K562 (cell line): ENCODE results near the gene HNRNPF. TPM values are rescaled to one million over a fixed set of nuclear protein-coding genes. Genes with fewer than 3 reads are reported as not detected.

Experiments
- ATAC-seq: fragments of 200-7000 bp; cut with Tn5 transposase; 3 replicates; pipeline ENCODE4 v1.9.1; 2020; ENCODE audit warnings: moderate library complexity
- BruUV-seq: library from RNA; stranded (reverse); fragments of 400-500 nt; replicated peaks from 2 replicates; lab custom pipeline; 2021; lab: Mats Ljungman, UMichigan
- CTCF ChIA-PET: fragments of 300-600 bp; formaldehyde crosslinking; extraction: SDS; loops from one replicate; lab custom pipeline; 2021; ENCODE audit warnings: low intra/inter-chr PET ratio; lab: Yijun Ruan, JAX
- POLR2A ChIA-PET: fragments of 300-600, 350-650 bp; sonication (Branson Sonifier 250); formaldehyde crosslinking; extraction: SDS; loops from one replicate; lab custom pipeline; 2021; ENCODE audit warnings: antibody characterized with exemption, inconsistent platforms; lab: Yijun Ruan, JAX
- DNase-seq, 4 experiments: peaks; one replicate each; pipeline versions ENCODE4 v3.0.0 to v3.0.0-alpha.2; 2011 to 2018; ENCODE audit warnings: low spot score in 3 of 4, mixed read lengths in 3 of 4; ENCODE audit errors: extremely low read depth in 1 of 4
- FAIRE-seq: peaks from 2 replicates; lab custom pipeline; 2011; peaks lifted over from hg19 to GRCh38; lab: Jason Lieb, UNC
- H2AFZ ChIP-seq: 2 replicates; pipeline ENCODE4 v1.6.0; 2011; ENCODE audit warnings: low read depth, low read length, control low read depth, inconsistent platforms
- H3K27ac ChIP-seq: fragments of 200-600 bp; 3 replicates; pipeline ENCODE4 v1.8.0; 2011; ENCODE audit warnings: low read depth, mild to moderate bottlenecking, control low read depth, inconsistent platforms, low read length, moderate library complexity, mixed read lengths; ENCODE audit errors: extremely low read depth
- H3K27me3 ChIP-seq, 2 experiments: fragments of 300-600 bp in 1 of 2; 2 replicates in 1 of 2; 3 replicates in 1 of 2; pipeline versions ENCODE4 v1.6.0 to v1.8.0; 2011; ENCODE audit warnings: inconsistent platforms in 2 of 2, low read length in 2 of 2, mild to moderate bottlenecking in 1 of 2, mixed read lengths in 1 of 2, moderate library complexity in 1 of 2; ENCODE audit not compliant: control insufficient read depth in 2 of 2, insufficient read depth in 2 of 2
- H3K36me3 ChIP-seq: fragments of 300-600 bp; 3 replicates; pipeline ENCODE4 v1.8.0; 2011; ENCODE audit warnings: mild to moderate bottlenecking, low read length, inconsistent platforms; ENCODE audit not compliant: control insufficient read depth, insufficient read depth
- H3K4me1 ChIP-seq, 2 experiments: fragments of 200-600 bp in 1 of 2; replicated peaks in 1 of 2; 2 replicates in 1 of 2; 3 replicates in 1 of 2; pipeline versions ENCODE4 v1.5.1 to v1.8.0; 2011; ENCODE audit warnings: inconsistent platforms in 2 of 2, low read length in 2 of 2, mild to moderate bottlenecking in 1 of 2, mixed read lengths in 1 of 2, moderate library complexity in 1 of 2; ENCODE audit not compliant: control insufficient read depth in 2 of 2, insufficient read depth in 2 of 2
- H3K4me2 ChIP-seq: 2 replicates; pipeline ENCODE4 v1.6.1; 2011; ENCODE audit warnings: low read length, control low read depth, inconsistent platforms, mixed read lengths; ENCODE audit not compliant: insufficient read depth
- H3K4me3 ChIP-seq: fragments of 200-600 bp; sonication (generic), shearing (Covaris generic); 2 replicates; pipeline ENCODE4 v1.5.1; 2016; ENCODE audit warnings: control low read depth, inconsistent platforms
- H3K79me2 ChIP-seq: fragments of 200-600 bp; 3 replicates; pipeline ENCODE4 v1.8.0; 2011; ENCODE audit warnings: low read length, inconsistent platforms; ENCODE audit not compliant: control insufficient read depth, insufficient read depth
- H3K9ac ChIP-seq, 2 experiments: 2 replicates each; pipeline versions ENCODE4 v1.6.0 to v1.6.1; 2011; ENCODE audit warnings: low read depth in 2 of 2, low read length in 2 of 2, control low read depth in 1 of 2, inconsistent platforms in 1 of 2, mild to moderate bottlenecking in 1 of 2, mixed read lengths in 1 of 2; ENCODE audit not compliant: insufficient read depth in 1 of 2
- H3K9me1 ChIP-seq: one replicate; pipeline ENCODE4 v1.6.0; 2011; ENCODE audit warnings: inconsistent platforms, mild to moderate bottlenecking, low read length, moderate library complexity; ENCODE audit not compliant: control insufficient read depth, insufficient read depth
- H3K9me3 ChIP-seq: replicated peaks from 2 replicates; pipeline ENCODE4 v1.5.1; 2011; ENCODE audit warnings: low read depth, low read length, inconsistent platforms; ENCODE audit not compliant: control insufficient read depth, insufficient read depth
- H4K20me1 ChIP-seq: replicated peaks from 2 replicates; pipeline ENCODE4 v1.6.1; 2011; ENCODE audit warnings: low read length, inconsistent platforms, mixed read lengths; ENCODE audit not compliant: control insufficient read depth, insufficient read depth
- C11orf30 ChIP-seq: fragments of 450-650 bp; IDR thresholded peaks from 2 replicates; pipeline ENCODE4 v1.6.1; 2016; ENCODE audit warnings: low read depth, mild to moderate bottlenecking
- CCNT2 ChIP-seq: IDR thresholded peaks from 2 replicates; pipeline ENCODE4 v1.6.1; 2011; ENCODE audit warnings: borderline replicate concordance, low read depth, mild to moderate bottlenecking, moderate library complexity, mixed read lengths, low read length; ENCODE audit not compliant: insufficient read length; ENCODE audit errors: extremely low read depth
- DDX20 ChIP-seq: fragments of 450-650 bp; IDR thresholded peaks from 2 replicates; pipeline ENCODE4 v1.6.1; 2016; ENCODE audit warnings: missing genetic modification characterization, low read depth, mild to moderate bottlenecking, missing compliant biosample characterization, moderate library complexity
- FOXK1 ChIP-seq: sonication (generic); formaldehyde crosslinking; IDR thresholded peaks from 2 replicates; pipeline ENCODE4 v1.8.0; 2022; ENCODE audit warnings: missing genetic modification reagents, mild to moderate bottlenecking, borderline replicate concordance
- FOXK2 ChIP-seq, 2 experiments: fragments of 450-650 bp; IDR thresholded peaks in 1 of 2; conservative IDR thresholded peaks in 1 of 2; 2 replicates each; pipeline ENCODE4 v1.6.1; 2016; ENCODE audit warnings: low read depth in 2 of 2, mild to moderate bottlenecking in 1 of 2
- NCOA6 ChIP-seq: fragments of 450-650 bp; IDR thresholded peaks from 2 replicates; pipeline ENCODE4 v1.6.1; 2017; ENCODE audit warnings: mild to moderate bottlenecking
- NELFE ChIP-seq: IDR thresholded peaks from 2 replicates; pipeline ENCODE4 v1.6.1; 2011; ENCODE audit warnings: mild to moderate bottlenecking; ENCODE audit not compliant: insufficient read depth, insufficient read length
- PTBP1 ChIP-seq: fragments of 200-400 bp; formaldehyde crosslinking; IDR thresholded peaks from 2 replicates; pipeline ENCODE4 v1.6.1; 2017; ENCODE audit warnings: low read depth, low read length
- PYGO2 ChIP-seq: fragments of 450-650 bp; IDR thresholded peaks from 2 replicates; pipeline ENCODE4 v1.6.1; 2016; ENCODE audit warnings: mild to moderate bottlenecking, missing genetic modification characterization, moderate library complexity, missing compliant biosample characterization
- THRAP3 ChIP-seq: fragments of 450-650 bp; IDR thresholded peaks from 2 replicates; pipeline ENCODE4 v1.6.1; 2016; ENCODE audit warnings: mild to moderate bottlenecking, inconsistent platforms, borderline replicate concordance
- ZC3H11A ChIP-seq: IDR thresholded peaks from 2 replicates; pipeline ENCODE4 v1.6.1; 2012; ENCODE audit warnings: low read depth, low read length, improper control_type of control experiment
- ZNF436 ChIP-seq: fragments of 250-450, 450-650 bp; sonication (Bioruptor Pico); formaldehyde crosslinking; IDR thresholded peaks from 2 replicates; pipeline ENCODE4 v1.7.0; 2020; ENCODE audit warnings: mild to moderate bottlenecking
- ZNF668 ChIP-seq: fragments of 250-450 bp; sonication (Bioruptor Pico); IDR thresholded peaks from 2 replicates; pipeline ENCODE4 v1.8.0; 2022; ENCODE audit warnings: mild to moderate bottlenecking, inconsistent platforms
- WGBS: fragments of 100-300 bp; shearing (Covaris generic); methylation state at CpG from one replicate; pipeline ENCODE4 v1.1.6; 2016; ENCODE audit warnings: low coverage, mixed read lengths; ENCODE audit not compliant: insufficient coverage; ENCODE audit errors: missing lambda C conversion rate; 5-methylcytosine and 5-hydroxymethylcytosine counted together
- in situ Hi-C: fragments of 300-500 bp; cut with MboI; formaldehyde crosslinking; loops from 4 replicates; pipeline ENCODE4 v1.15.0; 2018; ENCODE audit warnings: inconsistent platforms, mixed read lengths
- intact Hi-C: fragments of 100-400 bp; cut with micrococcal nuclease; formaldehyde crosslinking; loops from 2 replicates; pipeline ENCODE4 v1.14.2; 2022
- polyA plus RNA-seq, 8 experiments: library from polyadenylated mRNA; depleted of rRNA in 4 of 8; stranded (reverse) in 5 of 8; unstranded in 3 of 8; fragments of >200 nt; fragmentation: Nextera tagmentation in 2 of 8; fragmentation: Illumina TruSeq in 1 of 8; extraction: Ambion mirVana in 2 of 8; extraction: Trizol in 1 of 8; gene quantifications; 2 replicates each; pipeline versions ENCODE4 v1.2.1 to v1.2.3, GENCODE V29; 2011 to 2014; ENCODE audit warnings: inconsistent platforms in 1 of 8, missing spikeins in 1 of 8
- total RNA-seq, 7 experiments: library from RNA; depleted of rRNA in 6 of 7; stranded (reverse); fragments of >200 nt in 6 of 7; fragmentation: Illumina TruSeq in 2 of 7; extraction: Trizol in 2 of 7; gene quantifications; 2 replicates each; pipeline versions ENCODE4 v1.2.1 to v1.2.3, GENCODE V29; 2011 to 2021; ENCODE audit warnings: low replicate concordance in 1 of 7
- TF ChIP-seq, protein P1 (sequence below): fragments of 250-450 bp; sonication (Bioruptor Pico); IDR thresholded peaks from 2 replicates; pipeline ENCODE4 v1.8.0; 2022; ENCODE audit warnings: inconsistent platforms

The HNRNPF gene
- total and polyA plus RNA-seq, 9 of the 15 experiments (the other 6 are each of a cell fraction or from before 2014, with no cell fraction given) = 192 to 489 (median 416) TPM

DNA sequence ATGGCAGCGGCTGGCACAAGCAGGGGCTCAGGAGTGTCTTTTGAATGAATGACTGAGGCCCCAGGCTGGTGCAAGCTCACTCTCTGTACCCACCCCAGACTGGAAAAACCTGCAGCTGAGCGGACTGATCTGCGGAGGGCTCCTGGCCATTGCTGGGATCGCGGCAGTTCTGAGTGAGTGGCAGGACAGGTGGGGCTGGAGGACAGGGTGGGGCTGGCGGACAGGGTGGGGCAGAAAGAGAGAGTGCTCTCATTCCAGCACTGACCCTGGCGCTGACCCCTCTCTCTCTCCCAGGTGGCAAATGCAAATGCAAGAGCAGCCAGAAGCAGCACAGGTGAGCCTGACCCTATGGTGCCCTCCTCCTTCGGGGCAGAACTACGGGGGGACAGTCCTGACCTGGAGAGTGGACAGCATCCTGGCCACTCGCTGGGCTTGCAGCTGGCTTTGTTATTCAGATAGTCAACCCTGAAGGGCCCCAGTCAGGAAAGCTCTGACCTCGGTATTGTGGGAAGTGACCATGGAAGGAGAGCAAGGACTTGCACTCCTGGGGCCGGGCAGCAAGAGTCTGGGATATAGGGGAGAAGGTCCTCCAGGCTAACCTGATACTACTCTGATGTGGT lies 33.5 kb downstream of the HNRNPF start:
- H3K9me3 ChIP-seq = no peaks in the 10 kb centered on the region
- TF ChIP-seq ZC3H11A = no peak
- no peak for TF ChIP-seq NELFE
- peaks cover 0 to 15% of the 10 kb centered on the region in 2 experiments; a peak in 2 of 5 replicates for H3K27me3 ChIP-seq
- no peak overlapping the region for H3K4me3 ChIP-seq
- H3K36me3 ChIP-seq = no peaks in the 10 kb centered on the region
- ATAC-seq (no peak), DNase-seq (no peak), FAIRE-seq (no peak)
- intact Hi-C loops (no loop called here), in situ Hi-C loops (no loop called here)
- no TSS peak for BruUV-seq
- no peaks in the 10 kb centered on the region for H3K9me1 ChIP-seq
- no peak overlapping the region for H2AFZ ChIP-seq
- no peaks in the 10 kb centered on the region for H3K79me2 ChIP-seq
- WGBS = 27% methylated on average over 12 of the region's 12 CpGs
- no peaks in the 10 kb centered on the region for H4K20me1 ChIP-seq
- peaks cover 8 to 29% of the 10 kb centered on the region in 2 experiments; a peak in 4 of 5 replicates for H3K4me1 ChIP-seq
- ChIA-PET CTCF (no interaction called here), POLR2A (interaction anchor here (2.7 kb wide), 1 partner anchor 9 kb away, joined by 14 read pairs; no protein-coding TSS in a partner anchor)
- H3K4me2 ChIP-seq = no peak overlapping the region
- H3K27ac ChIP-seq = no peak overlapping the region
- H3K9ac ChIP-seq = peak overlapping the region in 1 of 2 experiments; percentile 43; a peak in 2 of 4 replicates

DNA sequence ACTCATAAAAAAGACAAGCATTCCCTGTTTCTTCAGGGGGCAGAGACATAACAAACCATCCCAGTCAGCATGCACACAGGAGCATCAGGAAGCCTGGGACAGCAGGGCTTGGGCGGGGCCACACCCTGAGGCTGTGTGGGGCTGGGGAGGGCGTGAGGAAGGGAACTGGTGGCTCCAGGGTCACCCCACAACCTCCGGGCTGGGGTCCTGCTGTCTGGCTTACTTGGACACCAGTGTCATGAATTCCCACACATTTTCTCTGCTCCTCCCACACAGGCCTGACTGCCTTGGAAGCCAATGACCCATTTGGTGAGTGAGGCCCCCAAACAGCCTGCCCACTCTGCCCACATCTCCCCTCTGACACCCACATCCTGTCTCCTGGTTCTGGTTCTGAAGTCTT lies 34.8 kb downstream of the HNRNPF start:
- Histone ChIP-seq H3K9ac (no peak overlapping the region), H3K36me3 (no peaks in the 10 kb centered on the region), H4K20me1 (no peaks in the 10 kb centered on the region), H3K4me2 (no peak overlapping the region), H3K79me2 (no peaks in the 10 kb centered on the region), H3K27ac (no peak overlapping the region), H3K27me3 (peaks cover 0 to 15% of the 10 kb centered on the region in 2 experiments; a peak in 2 of 5 replicates), H3K4me3 (no peak overlapping the region), H3K4me1 (peaks cover 7 to 30% of the 10 kb centered on the region in 2 experiments; a peak in 4 of 5 replicates), H3K9me1 (no peaks in the 10 kb centered on the region), H2AFZ (no peak overlapping the region), H3K9me3 (no peaks in the 10 kb centered on the region)
- CTCF ChIA-PET = no interaction called here
- ATAC-seq = no peak
- intact Hi-C loops = no loop called here
- POLR2A ChIA-PET = interaction anchor here (2.7 kb wide), 1 partner anchor 11 kb away, joined by 14 read pairs; no protein-coding TSS in a partner anchor
- 20% methylated on average over 2 of the region's 3 CpGs for WGBS
- no peak for DNase-seq
- FAIRE-seq = no peak
- in situ Hi-C loops = no loop called here
- BruUV-seq = no TSS peak
- no peak for TF ChIP-seq ZNF668 (CRISPR knock-in tag)
- TF ChIP-seq CCNT2 = no peak
- no peak for TF ChIP-seq C11orf30
- no peak for TF ChIP-seq PYGO2
- TF ChIP-seq FOXK2 (conservative IDR thresholded peaks at IDR 0.05 in 1 of 2, IDR thresholded peaks at IDR 0.05 in 1 of 2; ENCODE audit: low read depth in 2 of 2) = no peak
- no peak for TF ChIP-seq NCOA6
- no peak for TF ChIP-seq FOXK1
- no peak for TF ChIP-seq ZNF436 (CRISPR knock-in tag)
- TF ChIP-seq, protein P1, sequence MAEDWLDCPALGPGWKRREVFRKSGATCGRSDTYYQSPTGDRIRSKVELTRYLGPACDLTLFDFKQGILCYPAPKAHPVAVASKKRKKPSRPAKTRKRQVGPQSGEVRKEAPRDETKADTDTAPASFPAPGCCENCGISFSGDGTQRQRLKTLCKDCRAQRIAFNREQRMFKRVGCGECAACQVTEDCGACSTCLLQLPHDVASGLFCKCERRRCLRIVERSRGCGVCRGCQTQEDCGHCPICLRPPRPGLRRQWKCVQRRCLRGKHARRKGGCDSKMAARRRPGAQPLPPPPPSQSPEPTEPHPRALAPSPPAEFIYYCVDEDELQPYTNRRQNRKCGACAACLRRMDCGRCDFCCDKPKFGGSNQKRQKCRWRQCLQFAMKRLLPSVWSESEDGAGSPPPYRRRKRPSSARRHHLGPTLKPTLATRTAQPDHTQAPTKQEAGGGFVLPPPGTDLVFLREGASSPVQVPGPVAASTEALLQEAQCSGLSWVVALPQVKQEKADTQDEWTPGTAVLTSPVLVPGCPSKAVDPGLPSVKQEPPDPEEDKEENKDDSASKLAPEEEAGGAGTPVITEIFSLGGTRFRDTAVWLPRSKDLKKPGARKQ = no peak
- no peak for TF ChIP-seq DDX20 (tag)
- no peak for TF ChIP-seq PTBP1
- no peak for TF ChIP-seq THRAP3
- TF ChIP-seq, all 486 proteins: peak for 0
